Measurements from ENCODE around the gene SEMA3B. TPM values are rescaled to one million over a fixed set of nuclear protein-coding genes. Genes with fewer than 3 reads are reported as not detected.
"Not testable (repeated sequence)": the region's sequence is repeated elsewhere in the genome, so short reads cannot be mapped to it uniquely, and the experiment has no call there.

The SEMA3B gene
- total RNA-seq, 2 donors from 2014 or later: 71.1 to 116 TPM

DNA sequence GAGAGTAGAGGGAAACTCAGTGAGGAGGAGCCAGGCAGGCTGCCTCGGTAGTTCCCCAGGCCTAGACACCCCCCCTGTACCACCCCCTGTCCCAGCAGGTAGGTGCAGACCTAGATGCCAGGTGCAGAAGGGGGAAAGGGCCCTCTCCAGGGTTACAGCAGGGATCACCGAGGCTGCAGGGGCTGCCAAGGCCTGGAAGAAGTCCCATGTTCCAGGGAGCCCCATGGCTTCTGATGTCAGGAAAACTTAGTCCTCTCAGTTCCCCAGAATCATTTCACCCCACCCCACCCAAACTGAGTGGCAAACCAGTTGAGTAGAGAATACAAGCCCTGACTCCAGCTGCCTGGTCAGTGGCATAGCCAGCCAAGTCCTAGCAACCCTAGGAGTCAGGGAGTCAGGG is 7.4 kb upstream of the SEMA3B start:
- peaks cover 51% of the 10 kb centered on the region for H3K4me1 ChIP-seq
- no peaks in the 10 kb centered on the region for H3K27me3 ChIP-seq
- no peaks in the 10 kb centered on the region for H3K9me3 ChIP-seq
- no peak overlapping the region for H3K4me3 ChIP-seq
- peak overlapping the region in 3 of 4 donors; percentile 93 to 94 (median 93) for H3K27ac ChIP-seq
- TF ChIP-seq, protein P1, sequence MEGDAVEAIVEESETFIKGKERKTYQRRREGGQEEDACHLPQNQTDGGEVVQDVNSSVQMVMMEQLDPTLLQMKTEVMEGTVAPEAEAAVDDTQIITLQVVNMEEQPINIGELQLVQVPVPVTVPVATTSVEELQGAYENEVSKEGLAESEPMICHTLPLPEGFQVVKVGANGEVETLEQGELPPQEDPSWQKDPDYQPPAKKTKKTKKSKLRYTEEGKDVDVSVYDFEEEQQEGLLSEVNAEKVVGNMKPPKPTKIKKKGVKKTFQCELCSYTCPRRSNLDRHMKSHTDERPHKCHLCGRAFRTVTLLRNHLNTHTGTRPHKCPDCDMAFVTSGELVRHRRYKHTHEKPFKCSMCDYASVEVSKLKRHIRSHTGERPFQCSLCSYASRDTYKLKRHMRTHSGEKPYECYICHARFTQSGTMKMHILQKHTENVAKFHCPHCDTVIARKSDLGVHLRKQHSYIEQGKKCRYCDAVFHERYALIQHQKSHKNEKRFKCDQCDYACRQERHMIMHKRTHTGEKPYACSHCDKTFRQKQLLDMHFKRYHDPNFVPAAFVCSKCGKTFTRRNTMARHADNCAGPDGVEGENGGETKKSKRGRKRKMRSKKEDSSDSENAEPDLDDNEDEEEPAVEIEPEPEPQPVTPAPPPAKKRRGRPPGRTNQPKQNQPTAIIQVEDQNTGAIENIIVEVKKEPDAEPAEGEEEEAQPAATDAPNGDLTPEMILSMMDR (IDR thresholded peaks at IDR 0.05): no peak
- TF ChIP-seq POLR2A (IDR thresholded peaks at IDR 0.05): no peak
- ATAC-seq (no peak), DNase-seq (no peak)
- 51 to 68% methylated on average over 2 of the region's 2 CpGs for WGBS, 2 donors
- intact Hi-C loops (cut with DNase I): no loop called here
- H3K36me3 ChIP-seq (replicated peaks in 1 of 2; ENCODE audit: insufficient read depth in 1 of 2, low read depth in 2 of 2): peaks cover 4 to 10% of the 10 kb centered on the region in 2 donors

DNA sequence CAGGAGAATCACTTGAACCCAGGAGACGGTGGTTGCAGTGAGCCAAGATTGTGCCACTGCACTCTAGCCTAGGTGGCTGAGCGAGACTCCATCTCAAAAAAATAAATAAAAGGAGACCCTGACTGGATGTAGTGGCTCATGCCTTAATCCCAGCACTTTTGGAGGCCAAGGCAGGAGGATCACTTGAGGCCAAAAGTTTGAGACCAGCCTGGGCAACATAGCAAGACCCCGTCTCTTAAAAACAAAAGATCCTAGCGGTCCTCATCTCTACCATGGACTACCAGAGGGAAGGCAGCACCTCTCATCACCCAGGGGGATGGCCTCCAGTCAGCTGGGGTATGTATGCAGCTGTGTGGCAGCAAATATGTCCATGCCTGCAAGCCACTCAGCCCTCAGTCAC is 6.7 kb upstream of the SEMA3B start:
- H3K9me3 ChIP-seq; intact Hi-C loops (cut with DNase I); H3K27me3 ChIP-seq; H3K4me3 ChIP-seq; DNase-seq; ATAC-seq; H3K36me3 ChIP-seq (replicated peaks in 1 of 2; ENCODE audit: insufficient read depth in 1 of 2, low read depth in 2 of 2): not testable (repeated sequence)
- WGBS, 2 donors: 97 to 98% methylated on average over 4 of the region's 4 CpGs
- peak overlapping the region in 3 of 4 donors; percentile 93 to 94 (median 93) for H3K27ac ChIP-seq
- H3K4me1 ChIP-seq: peaks cover 58% of the 10 kb centered on the region

DNA sequence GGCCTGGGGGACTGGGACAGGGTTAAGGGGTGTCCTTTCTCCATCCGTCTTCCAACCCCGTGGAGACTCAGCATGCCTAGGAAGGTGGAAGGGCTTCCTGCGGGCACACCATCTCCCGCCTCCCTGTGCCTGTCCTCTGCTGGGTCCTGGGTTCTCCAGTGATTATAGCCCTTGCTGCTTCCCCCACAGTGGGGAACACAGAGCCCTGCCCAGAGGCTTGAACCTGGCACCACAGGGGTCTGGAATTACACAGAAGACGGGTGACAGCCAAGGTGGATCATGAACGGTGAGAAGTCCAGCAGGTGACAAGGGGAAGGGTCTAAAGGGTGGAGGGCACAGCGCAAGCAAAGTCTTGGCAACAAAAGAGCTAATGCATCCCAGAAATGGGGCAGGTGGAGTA is 6.2 kb upstream of the SEMA3B start:
- ATAC-seq (no peak), DNase-seq (no peak)
- Histone ChIP-seq H3K36me3 (replicated peaks in 1 of 2; ENCODE audit: insufficient read depth in 1 of 2, low read depth in 2 of 2) (peaks cover 0 to 2% of the 10 kb centered on the region in 2 donors), H3K27me3 (no peaks in the 10 kb centered on the region), H3K4me1 (peaks cover 64% of the 10 kb centered on the region), H3K9me3 (no peaks in the 10 kb centered on the region), H3K27ac (peak overlapping the region in 2 of 4 donors; percentile 94 to 97), H3K4me3 (no peak overlapping the region)
- intact Hi-C loops (cut with DNase I): no loop called here
- WGBS, 2 donors: 65 to 87% methylated on average over 3 to 7 of the region's 7 CpGs
- no peak for TF ChIP-seq POLR2A (IDR thresholded peaks at IDR 0.05)
- TF ChIP-seq, protein P1 (IDR thresholded peaks at IDR 0.05): no peak

DNA sequence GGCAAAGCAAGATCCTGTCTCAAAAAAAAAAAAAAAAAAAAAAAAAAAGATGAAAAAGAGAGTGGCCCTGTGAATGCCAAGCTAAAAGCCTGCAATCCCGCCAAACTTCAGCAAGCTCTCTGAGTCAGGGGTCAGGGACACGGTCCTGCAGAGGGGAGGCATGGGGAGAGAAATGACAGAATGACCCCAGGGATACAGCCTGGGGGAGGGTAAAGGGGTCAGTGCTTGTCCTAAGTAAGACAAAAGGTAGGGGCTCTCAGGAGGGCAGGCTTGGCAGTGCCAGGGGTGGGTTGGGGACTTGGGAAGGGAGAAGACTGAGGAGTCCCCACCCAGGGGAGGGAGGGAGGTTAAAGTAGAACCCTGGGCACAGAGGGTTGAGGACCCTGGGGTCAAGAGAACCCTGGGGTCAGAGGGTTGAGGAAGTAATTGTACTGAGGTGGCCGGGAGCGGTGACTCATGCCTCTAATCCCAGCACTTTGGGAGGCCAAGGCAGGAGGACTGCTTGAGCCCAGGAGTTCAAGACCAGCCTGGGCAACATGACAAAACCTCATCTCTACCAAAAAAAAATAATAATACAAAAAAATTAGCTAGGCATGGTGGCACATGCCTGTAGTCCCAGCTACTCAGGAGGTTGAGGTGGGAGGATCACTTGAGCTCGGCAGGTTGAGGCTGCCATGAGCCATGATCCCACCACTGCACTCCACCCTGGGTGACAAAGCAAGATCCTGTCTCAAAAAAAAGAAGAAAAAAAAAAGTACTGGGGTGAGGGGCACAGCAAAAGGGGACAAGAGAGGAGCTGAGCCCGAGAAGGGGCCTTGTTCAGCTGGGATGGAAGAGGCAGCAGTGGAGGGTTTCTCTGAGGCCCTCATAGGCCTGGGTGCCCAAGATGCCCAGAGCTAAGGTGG is 5.2 kb upstream of the SEMA3B start:
- no peak for DNase-seq
- Histone ChIP-seq H3K36me3 (replicated peaks in 1 of 2; ENCODE audit: insufficient read depth in 1 of 2, low read depth in 2 of 2) (no peaks in the 10 kb centered on the region), H3K9me3 (no peaks in the 10 kb centered on the region), H3K27ac (peak overlapping the region; percentile 93 to 97 (median 94)), H3K27me3 (no peaks in the 10 kb centered on the region), H3K4me1 (peaks cover 73% of the 10 kb centered on the region), H3K4me3 (no peak overlapping the region)
- TF ChIP-seq, protein P1 (IDR thresholded peaks at IDR 0.05): no peak
- no peak for TF ChIP-seq POLR2A (IDR thresholded peaks at IDR 0.05)
- no peak for ATAC-seq
- 70% methylated on average over 6 of the region's 6 CpGs for WGBS, 2 donors
- intact Hi-C loops (cut with DNase I): no loop called here

DNA sequence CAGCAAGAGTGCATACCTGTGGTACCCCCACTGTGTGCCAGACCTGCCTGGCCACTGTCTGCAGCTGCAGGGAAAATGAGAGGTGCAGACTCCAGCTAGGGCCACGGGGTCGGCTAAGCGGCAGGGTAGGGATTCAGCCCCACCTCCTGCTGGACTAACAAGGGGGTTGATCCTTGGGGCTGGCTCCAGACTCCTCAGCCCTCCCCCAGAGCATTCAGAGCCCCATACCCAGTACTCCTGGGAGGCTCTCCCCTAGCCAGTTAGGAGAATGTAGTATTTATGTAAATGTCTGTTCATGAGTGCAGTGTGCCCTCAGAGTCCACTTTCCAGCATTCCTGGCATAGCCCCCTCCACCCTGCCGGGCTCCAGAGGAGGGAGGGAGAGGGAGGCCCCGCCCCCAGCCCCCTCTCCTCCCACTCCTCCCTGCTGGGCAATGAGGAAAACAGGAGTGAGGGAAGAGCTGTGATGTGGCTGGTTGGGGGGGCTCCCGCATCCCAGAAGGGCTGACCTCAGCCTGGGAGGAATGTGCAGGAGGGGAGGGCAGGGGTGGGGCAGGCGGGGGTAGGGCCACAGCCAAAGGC is 4.5 kb upstream of the SEMA3B start:
- H3K4me1 ChIP-seq: peaks cover 78% of the 10 kb centered on the region
- TF ChIP-seq POLR2A (IDR thresholded peaks at IDR 0.05): peak in 1 of 3 donors; percentile 35
- TF ChIP-seq, protein P1 (IDR thresholded peaks at IDR 0.05): no peak
- ATAC-seq: peak; percentile 43
- peak; percentile 73 to 86 (median 82) for DNase-seq
- H3K27ac ChIP-seq: peak overlapping the region; percentile 93 to 97 (median 94)
- 25 to 36% methylated on average over 6 to 7 of the region's 7 CpGs for WGBS, 2 donors
- H3K4me3 ChIP-seq: no peak overlapping the region
- intact Hi-C loops (cut with DNase I): no loop called here
- no peaks in the 10 kb centered on the region for H3K9me3 ChIP-seq
- no peaks in the 10 kb centered on the region for H3K36me3 ChIP-seq (replicated peaks in 1 of 2; ENCODE audit: insufficient read depth in 1 of 2, low read depth in 2 of 2)
- no peaks in the 10 kb centered on the region for H3K27me3 ChIP-seq
